ENCODE results near the gene RAD51B.
"Not testable (repeated sequence)": the region's sequence is repeated elsewhere in the genome, so short reads cannot be mapped to it uniquely, and the experiment has no call there.

RAD51B gene

DNA sequence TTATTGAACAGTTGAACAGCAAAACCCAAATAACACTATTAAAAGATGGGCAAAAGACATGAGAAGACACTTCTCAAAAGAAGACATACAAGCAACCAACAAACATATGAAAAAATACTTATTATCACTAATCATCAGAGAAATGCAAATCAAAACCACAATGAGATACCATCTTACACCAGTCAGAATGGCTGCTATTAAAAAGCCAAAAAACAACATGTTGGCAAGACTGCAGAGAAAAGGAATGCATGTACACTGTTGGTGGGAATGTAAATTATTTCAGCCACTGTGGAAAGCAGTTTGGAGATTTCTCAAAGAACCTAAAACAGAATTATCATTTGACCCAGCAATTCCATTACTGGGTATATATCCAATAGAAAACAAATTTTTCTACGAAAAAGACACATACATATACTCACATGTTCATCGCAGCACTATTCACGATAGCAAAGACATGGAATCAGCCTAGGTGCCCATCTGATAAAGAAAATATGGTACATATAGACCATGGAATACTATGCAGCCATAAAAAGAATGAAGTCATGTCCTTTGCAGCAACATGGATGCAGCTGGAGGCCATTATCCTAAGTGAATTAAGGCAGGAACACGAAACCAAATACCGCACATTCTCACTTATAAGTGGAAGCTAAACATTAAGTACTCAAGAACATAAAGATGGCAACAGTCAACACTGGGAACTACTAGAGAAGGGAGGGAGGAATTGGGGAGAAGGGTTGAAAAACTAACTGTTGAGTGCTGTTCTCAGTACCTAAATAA lies 367.1 kb downstream of the RAD51B start:
- DNase-seq = not testable (repeated sequence)

- DNase-seq = no peak
Observed at GRCh38 chr14:68188174-68188573, 368.6 kb downstream of the RAD51B start.

- DNase-seq = no peak
Observed at GRCh38 chr14:68190032-68190431, 370.5 kb downstream of the RAD51B start.

- no peak for DNase-seq
Observed at GRCh38 chr14:68191567-68192321, 372.2 kb downstream of the RAD51B start.

GRCh38 chr14:68192935-68193334 lies 373.4 kb downstream of the RAD51B start:
- no peak for DNase-seq

GRCh38 chr14:68193970-68194681 lies 374.5 kb downstream of the RAD51B start:
- DNase-seq = no peak

- no peak for DNase-seq
Observed at GRCh38 chr14:68195126-68195525, 375.5 kb downstream of the RAD51B start.

DNA sequence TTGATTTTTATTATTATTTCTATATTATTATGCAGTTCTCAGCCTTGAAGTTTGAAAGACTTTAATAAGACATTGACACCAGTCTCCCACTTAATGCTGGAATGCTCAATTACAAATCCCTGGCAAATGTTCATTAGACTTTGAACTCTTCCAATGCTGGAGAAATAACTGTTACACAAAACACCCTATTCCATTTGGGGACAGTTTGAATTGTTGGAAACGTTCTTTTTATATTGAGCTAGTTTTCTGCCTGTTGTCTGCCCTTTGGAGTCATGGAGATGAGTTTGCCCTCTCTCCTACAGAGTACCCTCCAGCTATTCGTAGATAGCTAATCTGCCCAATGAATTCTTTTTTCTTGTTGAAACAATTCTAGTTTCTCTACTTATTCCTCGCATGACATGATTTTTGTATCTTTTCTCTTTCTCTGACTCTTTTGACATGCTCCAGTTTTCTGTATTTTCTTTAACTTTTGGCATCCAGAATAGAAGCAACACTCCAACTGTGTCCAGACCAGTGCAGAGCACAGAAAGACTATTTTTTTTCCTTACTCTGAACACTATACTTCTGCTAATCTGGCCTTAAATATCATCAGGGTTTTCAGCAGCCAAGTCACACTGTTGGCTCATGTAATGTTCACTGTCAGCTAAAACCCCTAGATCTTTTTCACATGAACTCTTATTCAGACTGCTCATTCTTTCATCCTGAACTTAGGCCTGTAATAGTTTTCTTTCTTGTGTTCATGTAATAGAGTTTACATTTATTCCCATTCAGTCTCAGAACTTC lies 379.3 kb downstream of the RAD51B start:
- no peak for DNase-seq

GRCh38 chr14:68199554-68200151 lies 380.1 kb downstream of the RAD51B start:
- DNase-seq = no peak

- no peak for DNase-seq
Observed at GRCh38 chr14:68203871-68204270, 384.3 kb downstream of the RAD51B start.

DNA sequence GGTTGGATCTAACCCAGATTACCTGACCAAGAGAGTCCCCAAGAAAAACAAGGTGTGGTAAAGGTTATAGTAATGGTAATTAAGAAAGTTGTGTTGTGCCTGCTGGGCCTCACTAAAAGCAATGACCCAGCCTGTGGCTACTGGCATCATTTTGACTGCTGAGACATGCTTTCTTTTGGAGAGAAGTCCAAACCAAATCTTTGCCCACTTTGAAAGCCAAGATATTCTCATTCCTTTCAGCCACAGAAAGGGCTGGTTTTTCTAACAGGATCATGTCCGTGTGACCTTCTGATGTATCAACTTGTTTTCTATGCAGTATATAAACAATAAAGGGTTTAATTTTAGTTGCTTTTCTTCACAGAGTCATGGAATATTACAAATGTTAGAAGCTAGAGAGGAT lies 388.6 kb downstream of the RAD51B start:
- no peak for DNase-seq

DNA sequence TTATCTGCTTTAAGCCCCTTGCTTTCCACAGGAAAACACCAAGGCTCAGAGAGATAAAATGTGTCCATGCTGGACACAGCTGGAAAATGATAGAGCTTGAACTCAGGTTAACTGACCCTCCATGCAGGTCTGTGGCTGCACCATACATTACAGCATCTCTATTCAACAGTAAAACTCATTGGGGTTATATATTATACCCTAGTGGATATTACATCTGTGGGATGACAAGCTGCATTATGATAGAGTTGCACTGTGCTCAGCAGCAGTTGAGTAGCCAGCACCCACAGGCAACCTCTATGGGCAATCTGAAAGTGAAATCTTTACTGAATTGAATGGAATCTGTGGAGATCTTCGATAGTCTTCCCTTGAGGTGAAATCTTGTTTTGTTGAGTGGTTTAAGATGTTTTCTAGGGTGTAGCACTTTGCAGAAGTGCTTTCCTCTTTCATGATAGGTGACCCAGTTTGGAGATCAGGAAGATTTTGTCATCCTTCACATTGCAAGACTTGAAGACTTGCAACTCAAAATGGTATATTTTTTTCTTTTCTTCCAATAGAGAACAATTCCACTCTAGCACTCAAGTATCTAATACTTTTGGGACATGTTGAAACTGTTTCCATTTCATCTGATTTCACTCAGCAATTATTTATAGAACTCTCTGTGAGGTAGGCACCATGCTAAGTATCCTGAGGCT lies 389.2 kb downstream of the RAD51B start:
- peak; percentile 11 for DNase-seq

DNA sequence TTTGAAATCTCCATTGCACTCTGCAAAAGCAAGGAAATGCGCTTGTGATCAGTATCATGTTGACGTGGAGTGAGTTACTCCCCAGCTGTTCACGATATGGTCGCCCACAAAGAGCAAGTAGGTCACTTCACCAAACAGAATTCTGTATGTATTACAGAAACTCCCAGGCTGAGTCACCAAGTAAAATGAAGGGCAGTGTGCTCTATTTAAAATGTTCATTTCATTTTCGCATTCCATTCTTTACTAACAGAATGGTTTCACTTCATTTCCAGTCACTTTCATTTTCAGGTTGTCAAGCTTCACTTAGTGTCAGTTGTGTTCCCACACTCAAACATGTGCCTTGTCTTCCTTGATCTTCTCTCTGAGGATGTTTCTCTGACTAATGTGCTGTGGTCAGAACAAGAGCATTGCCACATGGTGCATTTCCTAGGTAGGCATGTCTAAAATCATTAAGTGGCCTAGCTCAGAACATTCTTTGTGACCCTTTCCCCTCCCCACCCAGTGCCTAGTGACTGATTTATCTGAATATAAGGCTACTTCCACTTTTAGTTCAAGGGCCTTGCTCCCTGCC lies 391.2 kb downstream of the RAD51B start:
- DNase-seq = peak; percentile 71

- DNase-seq = no peak
Observed at GRCh38 chr14:68211421-68211820, 391.8 kb downstream of the RAD51B start.

DNA sequence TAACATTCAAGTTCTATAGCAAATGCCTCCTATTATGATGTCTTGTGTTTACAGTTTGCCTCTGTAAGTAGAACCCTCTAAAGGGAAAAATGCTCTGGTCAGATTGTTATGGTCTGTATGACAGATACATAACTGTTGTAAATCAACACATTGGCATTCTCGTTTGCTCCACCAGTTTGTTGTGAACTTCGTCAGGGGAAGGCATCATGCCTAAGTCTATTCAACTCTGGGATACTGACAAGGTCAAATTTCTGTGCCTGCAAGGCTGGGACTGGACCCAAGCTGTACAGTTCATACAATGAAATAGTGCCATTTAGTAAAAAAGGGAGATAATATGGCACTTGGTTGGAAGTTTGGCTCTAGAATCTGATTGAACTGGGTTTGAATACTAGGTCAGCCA lies 392.3 kb downstream of the RAD51B start:
- no peak for DNase-seq

- DNase-seq = no peak
Observed at GRCh38 chr14:68212361-68212760, 392.8 kb downstream of the RAD51B start.

DNA sequence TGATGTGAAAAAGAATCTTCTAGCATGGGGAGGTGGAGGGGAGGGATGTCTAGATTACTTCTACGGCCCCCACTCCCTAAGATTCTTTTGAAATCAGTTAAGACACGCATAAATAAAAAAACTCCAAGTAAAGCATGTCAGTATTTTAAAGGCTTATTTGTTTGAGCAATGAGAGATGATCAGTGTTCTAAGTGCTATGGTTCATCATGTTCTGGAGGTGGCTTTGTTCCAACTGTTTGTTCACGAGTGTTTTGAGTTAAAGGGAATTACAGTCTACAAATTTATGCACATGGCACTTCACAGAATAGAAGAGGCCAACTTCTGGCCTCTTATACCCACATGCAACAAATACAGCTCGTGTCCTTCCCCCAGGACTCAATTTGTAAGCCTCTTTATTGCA lies 394.9 kb downstream of the RAD51B start:
- no peak for DNase-seq

GRCh38 chr14:68215629-68216028 lies 396.1 kb downstream of the RAD51B start:
- DNase-seq = no peak

DNA sequence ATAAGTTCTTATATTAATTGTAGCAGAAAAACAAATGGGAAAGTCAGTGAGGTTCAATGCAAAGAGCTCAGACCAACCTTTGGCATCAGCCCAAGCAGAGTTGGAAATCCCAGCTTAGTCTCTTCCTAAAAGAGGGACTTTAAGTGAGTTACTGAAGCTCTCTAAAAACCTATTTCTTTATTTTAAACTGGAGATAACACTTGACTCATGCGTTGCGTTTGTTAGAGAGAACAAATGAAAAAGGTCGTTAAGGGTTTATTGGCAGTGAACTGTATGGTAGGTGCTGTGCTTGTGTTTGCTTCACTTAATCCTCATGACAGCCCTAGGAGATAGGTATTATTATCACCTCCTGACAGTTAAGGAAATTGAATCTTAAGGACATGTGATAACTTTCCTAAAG lies 396.5 kb downstream of the RAD51B start:
- no peak for DNase-seq

DNA sequence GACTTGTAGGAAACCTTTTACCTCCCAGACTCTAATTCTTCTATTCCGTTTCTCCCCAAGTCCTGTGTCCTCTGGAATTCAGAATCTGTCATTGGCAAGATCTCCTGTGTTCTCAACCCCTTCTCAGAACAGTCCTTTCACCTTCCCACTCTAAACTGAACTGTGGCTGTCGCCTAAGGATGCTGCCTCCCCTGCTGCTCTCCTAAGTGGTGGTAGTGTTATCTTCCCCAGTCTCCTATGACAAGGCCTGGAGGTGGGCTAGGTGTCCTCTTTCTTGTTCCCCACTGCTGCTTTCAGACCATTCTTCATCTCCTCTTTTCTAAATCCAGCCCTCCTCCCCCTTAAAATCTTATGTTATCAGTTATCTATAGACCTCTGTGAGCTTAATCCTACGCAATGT lies 397.4 kb downstream of the RAD51B start:
- no peak for DNase-seq

DNA sequence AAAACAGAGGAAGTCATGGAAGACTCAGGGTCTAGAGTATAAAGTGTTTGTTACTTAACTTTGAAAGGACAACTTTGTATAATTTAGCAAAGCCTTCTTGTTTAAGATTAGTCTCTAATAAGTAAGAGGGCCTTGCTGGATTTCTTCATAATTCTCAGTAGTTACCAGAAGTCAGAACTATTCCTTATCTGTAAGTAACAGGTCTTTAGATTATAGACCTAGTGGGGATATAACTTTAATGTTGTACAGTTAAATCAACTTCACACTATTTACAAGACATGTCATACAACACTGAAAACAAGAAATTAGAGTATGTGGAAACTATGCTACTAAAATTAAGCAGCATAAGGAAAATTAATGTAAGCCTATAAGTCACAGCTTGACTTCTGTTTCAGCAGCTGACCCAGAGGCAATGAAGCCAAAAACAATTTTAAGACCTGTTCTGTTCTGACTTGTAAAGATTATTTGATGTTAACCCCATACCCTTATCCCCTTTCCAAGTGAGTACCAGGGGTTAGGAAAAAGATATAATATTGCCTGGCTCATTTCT lies 398.3 kb downstream of the RAD51B start:
- DNase-seq = no peak

Measured in CD4-positive, alpha-beta T cell treated with Interleukin-21 for 1 hour (primary cell).